Stimulated activated CD8-positive, alpha-beta memory T cell treated with anti-CD3 and anti-CD28 coated beads, Interleukin-7, amount 100 ng/mL, for 1 hour (primary cell): ENCODE measurements around the gene FSCN2.
"Not testable (repeated sequence)": the region's sequence is repeated elsewhere in the genome, so short reads cannot be mapped to it uniquely, and the experiment has no call there.

Experiments used
- DNase-seq, 2 donors: peaks; one replicate each; pipeline ENCODE4 v3.0.0-alpha.2; 2020; ENCODE audit warnings: low read depth in 2 of 2

FSCN2 gene

DNA sequence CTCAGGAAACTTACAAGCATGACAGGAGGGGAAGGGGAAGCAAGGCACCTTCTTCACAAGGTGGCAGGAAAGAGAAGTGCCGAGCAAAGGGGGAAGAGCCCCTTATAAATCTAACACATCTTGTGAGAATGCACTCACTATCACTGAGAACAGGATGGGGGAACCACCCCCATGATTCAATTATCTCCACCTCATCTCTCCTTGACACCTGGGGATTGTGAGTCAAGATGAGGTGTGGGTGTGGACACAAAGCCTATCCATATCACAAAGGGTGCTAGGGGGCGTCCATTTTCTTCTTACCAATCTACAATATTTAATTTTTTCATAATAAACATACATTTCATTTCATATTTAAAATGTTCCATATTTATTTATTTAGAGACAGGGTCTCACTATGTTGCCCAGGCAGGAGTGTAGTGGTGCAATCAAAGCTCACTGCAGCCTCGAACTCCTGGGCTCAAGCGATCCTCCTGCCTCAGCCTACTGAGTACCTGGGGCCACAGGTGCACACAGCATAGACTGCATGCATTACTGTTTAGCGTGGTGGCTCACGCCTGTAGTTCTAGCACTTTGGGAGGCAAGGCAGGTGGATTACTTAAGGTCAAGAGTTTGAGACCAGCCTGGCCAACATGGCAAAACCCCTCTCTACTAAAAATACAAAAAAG lies 50.5 kb downstream of the FSCN2 start:
- DNase-seq, result no peak

DNA sequence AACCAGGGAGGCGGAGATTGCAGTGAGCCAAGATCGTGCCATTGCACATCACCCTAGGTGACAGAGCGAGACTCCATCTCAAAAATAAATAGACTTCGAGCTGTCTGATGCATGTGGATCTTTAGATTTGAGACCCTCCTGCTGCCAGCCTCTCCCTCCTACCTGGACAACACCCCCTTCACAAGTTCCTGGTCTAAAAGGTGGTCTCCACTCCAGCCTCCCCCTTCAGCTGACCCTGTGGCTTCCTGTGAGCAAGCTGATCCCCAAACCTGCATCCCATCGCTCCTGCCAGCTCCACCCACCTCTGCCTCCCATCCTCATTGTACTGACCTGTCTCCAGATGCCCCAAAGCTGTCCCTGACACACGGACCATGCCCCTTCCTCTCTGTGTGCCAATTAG lies 51.1 kb downstream of the FSCN2 start:
- DNase-seq, result no peak

DNA sequence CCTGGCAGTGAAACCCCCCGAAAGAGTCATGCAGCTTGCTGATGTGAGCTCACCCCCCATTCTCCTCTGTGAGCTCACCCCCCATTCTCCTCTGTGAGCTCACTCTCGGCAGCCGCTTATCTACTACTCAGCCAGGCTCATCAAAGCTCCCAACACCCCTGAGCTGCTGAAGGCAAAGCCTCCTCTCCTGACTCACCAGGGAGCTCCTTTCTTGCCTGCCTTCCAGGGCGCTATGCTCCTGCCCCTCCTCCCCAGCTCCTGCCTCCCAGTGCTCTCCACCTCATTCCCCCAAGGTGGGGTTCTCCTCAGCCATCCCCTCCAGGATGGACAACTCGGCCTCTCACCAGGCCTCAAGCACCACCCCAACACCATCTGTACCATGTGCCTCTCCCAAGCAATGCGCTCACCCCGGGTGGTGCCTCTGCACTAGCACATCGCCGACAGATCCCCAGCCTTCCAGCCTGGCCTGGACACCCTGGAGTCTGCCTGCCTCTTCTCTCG lies 51.7 kb downstream of the FSCN2 start:
- no peak for DNase-seq

DNA sequence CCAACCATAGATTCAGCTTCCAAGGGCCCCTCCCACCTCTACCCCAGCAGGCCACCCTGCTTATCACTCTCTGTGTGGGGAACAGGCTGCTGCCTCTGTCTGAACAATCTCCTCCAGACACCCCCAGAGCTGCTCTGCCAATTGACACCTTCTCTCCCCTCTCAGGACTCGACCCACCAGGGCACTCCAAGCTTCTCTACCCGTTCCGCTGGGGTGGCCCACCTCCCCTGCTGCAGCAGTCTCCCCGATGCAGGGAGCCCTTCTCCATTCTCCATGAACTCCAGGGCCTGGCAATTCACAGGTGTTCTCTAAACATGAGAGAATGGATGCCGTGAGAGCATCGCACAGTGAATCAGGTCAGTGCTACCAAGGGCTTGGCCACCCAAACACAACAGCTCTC lies 52.3 kb downstream of the FSCN2 start:
- no peak for DNase-seq

DNA sequence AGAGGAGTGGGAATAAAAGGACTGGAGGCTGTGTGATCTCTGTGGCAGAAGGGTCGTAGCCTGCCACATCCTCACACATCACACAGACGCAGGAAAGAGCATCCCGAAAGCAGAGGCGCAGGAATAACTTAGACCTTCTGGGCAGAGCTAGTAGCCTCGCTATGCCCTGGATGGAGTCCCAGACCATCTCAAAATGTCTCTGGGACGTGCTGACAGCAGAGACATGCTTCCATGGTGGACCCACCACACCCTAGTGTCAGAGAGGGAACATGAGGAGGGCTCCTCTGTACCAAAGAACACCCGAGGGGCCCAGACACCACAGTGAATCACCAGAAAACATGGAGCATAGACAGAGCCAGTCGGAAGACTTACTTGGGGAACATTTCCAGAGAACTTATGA lies 53.6 kb downstream of the FSCN2 start:
- no peak for DNase-seq

DNA sequence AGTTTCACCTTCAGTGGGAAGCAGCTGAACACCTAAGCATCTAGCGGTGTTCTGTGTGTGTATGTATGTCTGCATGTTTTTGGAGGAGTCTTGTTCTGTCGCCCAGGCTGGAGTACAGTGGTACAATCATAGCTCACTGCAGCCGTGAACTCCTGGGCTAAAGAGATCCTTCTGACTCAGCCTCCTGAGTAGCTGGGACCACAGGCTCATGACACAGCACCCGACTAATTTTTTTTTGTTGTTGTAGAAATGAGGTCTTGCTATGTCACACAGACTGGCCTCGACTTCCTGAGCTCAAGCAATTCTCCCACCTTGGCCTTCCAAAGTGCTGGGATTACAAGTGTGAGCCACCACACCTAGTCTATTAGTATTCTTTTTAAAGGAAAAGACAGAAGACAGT lies 54.2 kb downstream of the FSCN2 start:
- no peak for DNase-seq

DNA sequence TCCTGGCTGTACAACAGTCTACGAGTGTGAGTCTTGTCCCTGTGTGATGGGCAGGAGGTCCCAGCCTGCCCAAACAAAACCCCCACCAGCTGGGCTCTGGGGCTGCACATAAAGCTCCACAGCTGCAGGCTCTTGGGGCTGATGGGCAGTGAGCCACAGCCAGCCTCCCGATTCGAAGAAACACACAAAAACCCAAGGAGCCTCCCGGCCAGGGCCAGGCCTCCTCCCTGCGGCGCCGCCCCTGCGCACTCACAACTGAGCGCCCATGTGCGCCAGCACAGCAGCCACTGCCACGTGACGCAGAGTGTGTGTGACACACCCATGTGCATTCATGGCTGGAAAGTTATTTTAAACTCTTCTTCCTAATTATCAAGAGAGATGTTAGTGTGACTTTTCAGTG lies 54.6 kb downstream of the FSCN2 start:
- no peak for DNase-seq

DNA sequence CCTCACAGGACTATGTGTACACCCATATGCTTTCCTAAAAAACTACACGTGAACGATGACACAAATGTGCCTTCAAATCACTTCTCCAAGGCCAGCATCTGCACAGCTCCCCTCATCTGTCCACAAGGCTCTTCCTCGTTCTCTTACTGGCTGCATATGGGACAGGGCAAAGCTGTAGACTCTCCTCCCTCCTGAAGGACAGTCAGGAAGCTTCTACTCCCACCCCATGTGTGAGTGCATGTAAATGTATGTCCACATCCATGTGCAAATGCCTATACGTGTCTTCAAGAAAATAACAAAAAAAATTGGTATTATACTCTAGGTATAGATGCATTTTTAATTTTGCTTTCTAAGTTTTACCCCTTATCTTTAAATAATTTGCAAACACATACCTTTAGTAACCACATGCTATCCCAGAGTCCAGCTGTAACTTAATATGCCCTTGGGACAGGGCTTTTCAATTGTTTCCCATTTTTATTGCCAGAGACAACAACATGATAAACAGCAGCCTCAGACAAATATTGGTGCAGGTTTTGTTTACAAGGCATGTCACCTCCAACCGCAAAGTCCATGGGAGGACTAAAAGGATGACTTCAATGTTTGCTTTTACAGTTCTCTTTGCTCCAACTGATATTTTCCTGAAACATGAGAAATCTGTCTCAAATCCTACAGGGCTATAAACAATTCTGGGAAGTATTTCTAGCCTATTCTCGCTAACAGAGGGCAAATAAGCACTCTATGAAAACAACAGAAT lies 55.6 kb downstream of the FSCN2 start:
- no peak for DNase-seq

DNA sequence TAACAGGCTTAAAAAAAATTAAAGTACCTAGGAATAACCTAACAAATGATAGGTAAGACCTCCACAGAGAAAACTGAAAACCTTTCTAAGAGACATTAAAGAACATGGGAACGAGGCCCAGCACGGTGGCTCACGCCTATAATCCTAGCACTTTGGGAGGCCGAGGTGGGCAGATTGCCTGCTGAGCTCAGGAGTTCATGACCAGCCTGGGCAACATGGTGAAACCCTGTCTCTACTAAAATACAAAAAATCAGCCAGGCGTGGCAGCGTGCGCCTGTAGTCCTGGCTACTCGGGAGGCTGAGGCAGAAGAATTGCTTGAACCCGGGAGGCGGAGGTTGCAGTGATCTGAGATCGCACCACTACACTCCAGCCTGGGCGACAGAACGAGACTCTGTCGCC lies 56.6 kb downstream of the FSCN2 start:
- not testable (repeated sequence) for DNase-seq

DNA sequence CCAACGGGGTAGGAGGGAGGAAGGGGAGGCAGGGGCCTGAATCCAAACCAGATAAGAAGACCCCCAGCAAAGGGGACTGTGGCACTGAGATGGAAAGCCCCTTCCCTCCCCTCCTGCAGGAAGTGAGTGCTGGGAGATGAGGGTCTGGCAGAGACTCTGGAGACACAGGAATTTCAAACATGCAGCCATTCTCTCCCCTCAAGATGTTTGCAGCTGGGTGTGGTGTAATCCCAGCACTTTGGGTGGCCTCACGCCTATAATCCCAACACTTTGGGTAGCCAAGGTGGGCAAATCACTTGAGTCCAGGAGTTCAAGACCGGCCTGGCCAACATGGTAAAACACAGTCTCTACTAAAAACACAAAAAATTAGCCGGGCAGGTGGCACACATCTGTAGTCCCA lies 57.9 kb downstream of the FSCN2 start:
- DNase-seq, result no peak
